OCI-M2 (cell line): ENCODE measurements around the gene MBNL2.

Source experiments
- DNase-seq: peaks from one replicate; lab custom pipeline; 2025; ENCODE audit not compliant: unreplicated experiment; lab: John Stamatoyannopoulos, UW

MBNL2 gene

DNA sequence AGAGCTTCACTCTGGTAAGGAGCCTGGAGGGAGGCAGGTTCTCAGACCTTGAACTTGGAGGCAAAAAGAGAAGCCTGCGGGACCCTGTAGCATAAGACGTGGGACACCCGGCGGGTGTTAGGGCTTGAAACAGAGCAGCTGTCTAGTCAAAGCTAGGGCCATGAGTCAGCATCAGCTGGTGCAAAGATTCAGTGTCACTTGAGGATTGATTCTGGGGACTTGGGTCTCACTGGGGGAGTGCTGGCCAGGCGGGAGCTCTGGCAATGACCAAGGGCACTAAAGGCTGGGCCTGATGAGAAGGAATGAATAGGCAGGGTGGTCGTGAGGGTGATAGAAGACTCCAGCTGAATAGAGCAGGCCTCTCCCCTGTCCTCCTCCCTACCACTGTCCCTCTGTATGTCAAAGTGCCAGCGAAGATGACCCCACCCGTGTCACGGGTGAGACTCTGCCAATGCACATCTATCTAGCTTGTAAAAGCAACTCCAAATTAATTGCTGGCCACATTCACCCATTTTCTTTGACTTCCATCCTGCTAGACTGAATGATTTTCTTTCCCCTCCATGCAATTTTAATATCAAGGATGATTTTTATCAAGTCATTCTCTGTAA is 97.1 kb downstream of the MBNL2 start:
- no peak for DNase-seq

DNA sequence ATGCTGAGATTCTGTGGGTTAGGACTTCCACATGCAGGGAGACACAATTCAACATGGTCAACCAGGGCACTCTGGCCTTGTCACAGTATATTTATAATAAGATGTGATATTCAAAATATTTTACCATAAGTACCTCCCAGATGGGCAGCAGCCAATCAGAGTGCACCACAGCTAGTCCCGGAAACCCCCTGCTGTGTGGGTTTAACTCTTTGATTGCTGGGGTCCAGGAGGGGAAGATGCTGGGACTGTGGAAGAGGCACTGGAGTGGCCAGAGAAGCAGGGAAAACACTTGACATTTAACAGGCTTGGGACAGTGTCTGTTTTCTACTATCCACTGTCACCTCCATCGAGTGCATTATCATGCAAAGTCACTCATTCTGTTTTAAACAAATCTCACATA is 99.0 kb downstream of the MBNL2 start:
- DNase-seq = no peak

DNA sequence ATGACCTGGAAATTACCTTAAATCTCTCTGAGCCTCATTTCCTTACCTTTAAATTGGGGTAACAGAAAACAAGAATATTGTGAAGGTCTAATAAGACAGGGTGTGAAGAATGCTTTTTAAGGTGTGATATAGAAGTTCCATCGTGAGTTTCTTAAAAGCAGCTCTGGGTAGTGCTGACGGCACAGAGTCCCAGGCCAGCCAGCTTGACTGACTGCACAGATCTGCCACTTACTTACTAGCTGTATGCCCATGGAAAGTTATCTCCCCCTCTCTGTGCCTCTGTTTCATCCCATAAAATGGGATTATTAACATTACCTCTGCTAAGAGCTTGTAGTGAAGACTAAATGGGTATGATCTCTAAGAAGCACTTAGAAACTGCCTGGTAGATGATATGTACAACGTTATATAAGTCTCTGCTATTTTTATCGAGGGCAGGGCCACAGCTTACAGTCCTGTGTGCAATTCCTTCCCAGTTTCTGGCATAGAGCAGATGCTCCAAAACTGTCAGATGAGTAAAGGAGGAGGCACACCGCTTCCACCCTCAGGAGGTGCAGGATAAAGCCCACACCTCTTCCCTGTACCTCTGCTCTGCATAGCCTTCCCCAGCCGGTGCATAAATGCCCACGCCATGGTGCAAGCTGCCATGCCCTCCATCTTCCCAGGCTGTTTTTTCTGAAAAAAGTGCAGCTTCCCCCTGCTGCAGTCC is 99.6 kb downstream of the MBNL2 start:
- no peak for DNase-seq

DNA sequence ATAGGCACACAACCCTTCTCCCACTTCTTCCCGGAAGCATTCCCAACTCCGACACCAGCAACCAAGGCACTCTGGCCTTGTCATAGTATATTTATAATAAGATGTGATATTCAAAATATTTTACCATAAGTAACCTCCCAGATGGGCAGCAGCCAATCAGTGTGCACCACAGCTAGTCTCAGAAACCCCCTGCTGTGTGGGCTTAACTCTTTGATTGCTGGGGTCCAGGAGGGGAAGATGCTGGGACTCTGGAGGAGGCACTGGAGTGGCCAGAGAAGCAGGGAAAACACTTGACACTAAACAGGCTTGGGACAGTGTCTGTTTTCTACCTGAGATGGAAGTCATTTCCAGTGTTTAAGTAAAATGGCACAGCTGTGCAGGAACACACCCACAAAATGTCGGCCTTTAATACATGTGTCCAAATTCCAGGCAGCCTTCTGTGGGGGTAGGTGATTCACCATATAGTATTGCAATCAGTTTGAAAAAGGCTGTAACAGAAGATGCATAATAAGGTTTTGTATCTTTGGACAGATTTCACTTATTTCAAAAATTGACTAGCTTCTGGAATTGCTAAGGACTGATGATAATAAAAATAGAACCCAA is 100.7 kb downstream of the MBNL2 start:
- no peak for DNase-seq

DNA sequence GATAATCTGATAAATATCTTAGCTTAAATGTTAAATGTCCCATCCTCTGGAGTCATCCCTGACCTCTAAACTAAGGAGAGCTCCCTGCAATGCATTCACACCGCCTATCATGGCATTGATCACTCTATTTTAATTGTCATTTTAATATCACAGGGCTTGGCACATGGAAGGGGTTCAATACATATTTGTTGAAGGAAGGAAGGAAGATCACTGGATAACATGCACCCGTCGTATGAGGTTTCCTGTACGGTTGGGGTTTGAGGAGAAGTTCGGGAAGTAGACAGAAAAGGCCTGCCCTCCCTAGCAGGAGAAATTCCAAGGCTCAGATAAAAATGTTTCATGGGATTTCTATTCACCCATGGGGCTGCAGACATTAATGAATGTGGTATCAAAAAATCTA is 102.0 kb downstream of the MBNL2 start:
- DNase-seq = no peak

DNA sequence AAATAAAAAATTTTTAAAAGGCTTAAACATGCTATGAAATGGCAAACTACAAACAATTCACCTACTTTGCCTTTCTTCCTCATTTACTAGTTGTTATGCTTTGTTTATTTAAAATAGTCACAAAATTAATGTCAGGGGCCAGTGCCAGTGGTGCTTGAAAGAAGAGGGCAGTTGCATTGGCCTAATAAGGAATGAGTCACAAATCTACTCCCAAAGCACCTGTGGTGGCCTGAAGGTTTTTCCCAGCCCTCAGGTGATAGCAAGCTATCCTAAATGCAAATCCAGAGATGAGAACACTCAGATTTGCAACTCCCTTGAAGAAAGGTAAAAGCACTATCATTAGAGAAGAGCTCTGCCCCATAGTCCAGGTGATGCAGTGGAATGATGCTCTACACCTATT is 103.6 kb downstream of the MBNL2 start:
- DNase-seq = no peak

DNA sequence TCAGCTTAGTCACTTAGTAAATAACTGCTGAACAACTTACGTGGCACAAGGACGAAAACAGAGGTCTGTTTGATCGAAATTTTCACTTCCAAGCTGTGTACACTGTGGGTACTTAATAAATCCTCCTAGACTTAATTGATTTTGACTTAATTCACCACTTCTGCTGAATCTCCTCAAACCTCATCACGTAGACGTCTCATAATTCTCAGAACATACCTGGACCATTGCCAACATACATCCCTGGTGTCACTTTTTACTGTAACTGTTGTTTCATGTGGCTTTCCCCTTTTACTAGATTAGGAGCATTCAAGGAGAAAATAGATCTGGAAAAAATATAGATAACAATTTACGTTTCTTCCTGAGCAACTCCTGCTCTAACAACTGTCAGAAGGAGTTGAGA is 105.0 kb downstream of the MBNL2 start:
- no peak for DNase-seq

DNA sequence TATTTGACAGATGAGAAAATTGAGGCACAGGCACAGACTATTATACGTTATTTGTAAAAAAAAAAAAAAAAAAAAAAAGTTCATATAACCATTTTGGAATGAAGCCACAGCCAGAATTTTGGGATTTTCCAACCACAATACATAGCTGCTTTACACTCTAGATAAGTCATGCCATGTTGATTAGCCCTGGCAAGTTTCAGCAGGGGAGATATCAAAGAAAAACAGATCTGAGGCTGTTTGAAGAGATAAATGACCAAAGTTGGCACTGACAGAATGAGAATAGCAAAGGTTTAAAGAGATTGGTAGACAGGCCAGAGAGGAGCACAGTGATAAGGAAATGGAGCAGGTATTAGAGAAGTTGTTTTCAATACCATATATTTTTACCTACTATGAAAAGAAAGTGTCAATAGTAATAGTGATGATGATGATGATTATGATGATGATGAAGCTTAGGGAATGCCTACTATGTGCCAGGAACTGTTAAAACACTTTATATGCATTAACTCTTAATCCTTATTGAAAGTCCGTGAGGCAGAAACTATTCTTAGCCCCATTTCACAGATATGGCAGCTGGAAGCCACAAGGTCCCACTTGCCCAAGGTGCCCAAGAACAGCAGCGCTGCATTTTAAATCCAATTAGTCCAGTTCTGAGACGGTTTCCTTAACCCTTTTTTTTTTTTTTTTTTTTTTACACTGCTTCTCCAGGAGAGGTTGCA is 105.5 kb downstream of the MBNL2 start:
- peak; percentile 51 for DNase-seq

DNA sequence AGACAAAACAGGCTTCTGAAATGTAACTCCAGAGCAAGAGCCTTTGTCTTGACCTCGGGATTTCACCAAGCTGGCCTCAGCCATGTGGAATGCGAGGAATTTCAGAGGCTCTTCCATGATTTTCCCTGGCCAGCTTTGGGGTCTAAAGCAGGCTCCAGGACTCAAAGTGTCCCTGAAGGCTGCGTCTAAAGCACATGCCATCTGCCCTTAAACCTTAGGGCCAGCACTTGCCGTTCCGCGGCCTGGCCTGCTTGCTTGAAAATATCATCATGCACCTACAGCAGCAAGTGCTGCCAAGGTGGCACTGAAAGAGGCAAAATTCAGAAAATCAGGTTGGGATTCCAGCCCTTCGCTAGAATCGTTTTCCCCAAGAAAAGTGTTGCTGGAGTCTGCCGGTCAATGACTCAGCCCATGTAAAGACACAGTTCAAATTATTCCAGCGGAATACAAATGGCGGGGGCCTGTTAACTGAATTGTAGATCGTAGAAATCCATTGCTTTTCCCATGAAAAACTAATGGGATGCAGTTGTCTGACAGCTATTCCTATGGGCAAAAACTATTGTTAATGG is 106.2 kb downstream of the MBNL2 start:
- no peak for DNase-seq

DNA sequence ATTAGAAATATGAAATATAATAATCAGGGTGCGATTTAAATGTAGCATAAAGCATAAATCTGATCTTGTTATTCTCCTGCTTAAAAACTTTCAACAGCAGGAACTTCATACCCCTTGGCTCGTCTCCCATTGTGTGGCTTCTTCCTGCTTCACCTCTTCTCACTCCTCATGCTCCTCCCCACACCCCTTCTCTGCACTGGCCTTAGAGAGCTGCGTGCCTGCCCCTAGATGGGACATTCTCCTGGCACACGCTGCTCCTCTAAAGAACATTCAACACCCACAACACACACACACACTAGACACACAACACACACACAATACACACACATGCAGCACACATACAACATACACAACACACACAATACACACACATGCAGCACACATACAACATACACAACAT is 107.2 kb downstream of the MBNL2 start:
- no peak for DNase-seq

DNA sequence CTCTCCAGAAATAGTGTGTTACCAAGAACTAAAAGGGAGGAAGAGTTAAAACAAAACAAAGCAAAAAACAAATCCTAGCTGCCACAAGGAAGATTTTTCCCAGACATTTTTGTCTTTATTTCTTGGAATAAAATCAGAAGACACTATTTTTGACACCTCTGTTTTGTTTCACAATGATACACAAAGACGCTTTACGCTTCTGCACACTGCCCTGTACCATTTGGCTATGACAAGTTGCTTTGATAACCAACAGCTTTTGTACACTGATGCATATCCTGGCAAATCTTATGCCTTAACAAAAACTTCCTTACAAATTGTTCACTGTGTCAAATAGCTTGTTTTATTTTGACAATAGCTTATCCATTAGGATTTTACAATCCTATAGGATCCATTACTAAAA is 108.3 kb downstream of the MBNL2 start:
- DNase-seq = no peak

DNA sequence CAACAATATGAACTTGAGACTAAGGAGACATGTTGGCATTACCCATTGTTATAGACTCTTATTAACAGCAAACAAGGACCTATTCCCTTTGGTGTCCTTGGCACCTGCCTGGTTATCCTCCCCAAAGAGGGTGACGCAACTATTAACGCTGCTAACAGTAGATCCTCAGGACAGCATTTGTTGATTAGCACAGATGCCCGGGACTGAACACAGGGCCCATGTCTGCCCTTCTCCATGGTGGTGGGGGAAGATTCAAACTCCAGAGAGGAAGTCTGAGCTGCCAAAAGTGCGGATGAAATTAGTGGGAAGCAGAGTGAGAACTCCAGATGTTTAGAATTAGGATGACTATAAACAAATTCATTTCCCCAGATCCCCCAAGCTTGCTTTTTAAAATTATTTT is 110.6 kb downstream of the MBNL2 start:
- DNase-seq = no peak

DNA sequence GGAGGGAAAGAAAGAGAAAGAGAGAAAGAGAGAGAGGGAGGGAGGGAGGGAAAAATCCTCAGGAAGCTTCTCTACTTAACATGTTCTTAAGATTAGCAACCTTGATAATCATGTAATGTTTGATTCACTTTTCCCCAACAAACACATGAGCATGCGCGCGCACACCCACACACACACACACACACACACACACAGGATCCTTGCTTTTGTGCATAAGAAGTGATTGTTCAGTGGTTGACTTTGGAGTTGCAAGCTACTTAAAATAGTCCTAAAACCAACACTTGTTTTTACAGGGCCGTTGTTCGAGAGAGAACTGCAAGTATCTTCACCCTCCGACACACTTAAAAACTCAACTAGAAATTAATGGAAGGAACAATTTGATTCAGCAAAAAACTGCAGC is 111.8 kb downstream of the MBNL2 start:
- DNase-seq = no peak

DNA sequence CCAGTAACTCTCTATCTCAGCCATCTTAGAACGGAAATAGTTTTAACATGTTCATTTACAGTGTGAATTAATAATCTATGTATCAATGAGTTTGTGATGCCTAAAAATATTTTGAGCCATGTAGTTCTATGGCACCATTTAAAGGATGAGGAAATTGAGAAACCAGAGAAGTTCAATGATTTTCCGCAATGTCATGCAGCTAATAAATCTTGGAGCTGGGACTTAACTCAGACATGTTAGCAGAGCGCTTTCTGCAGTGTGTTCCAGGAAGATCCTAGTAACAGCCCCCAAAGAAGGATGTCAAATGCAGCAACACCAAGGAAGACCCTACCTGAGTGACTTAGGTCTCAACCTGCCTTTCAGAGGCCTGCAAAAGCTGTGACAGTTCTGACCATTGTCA is 112.6 kb downstream of the MBNL2 start:
- no peak for DNase-seq

DNA sequence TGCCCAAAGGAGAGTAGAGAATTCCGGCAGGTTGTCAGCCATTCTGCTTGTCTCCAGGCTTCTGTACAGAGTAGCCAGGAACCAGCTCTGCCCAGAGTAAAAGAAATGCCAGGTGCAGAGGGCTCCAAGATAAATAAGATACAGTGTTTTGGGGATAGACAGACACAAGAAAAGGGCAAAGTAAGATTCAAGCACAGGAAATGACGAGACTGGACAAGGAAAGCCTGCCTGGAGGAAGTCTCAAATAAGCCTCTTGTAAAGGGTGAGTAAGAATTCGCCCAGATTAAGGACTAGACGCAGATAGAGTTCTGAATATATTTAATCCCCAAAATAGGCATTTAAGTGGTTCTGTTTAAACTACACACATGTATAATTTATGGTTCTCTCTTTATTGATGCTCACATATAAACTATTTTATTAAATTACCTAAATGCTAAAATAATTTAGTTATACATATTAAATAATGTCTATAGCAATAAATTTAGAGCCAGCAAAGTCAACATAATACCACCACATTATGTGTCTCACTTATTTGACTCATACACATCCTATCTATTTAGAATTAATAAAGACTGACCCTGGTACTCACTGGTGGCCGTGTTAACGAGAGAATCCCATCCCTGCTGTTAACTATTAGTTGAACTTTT is 113.5 kb downstream of the MBNL2 start:
- no peak for DNase-seq

DNA sequence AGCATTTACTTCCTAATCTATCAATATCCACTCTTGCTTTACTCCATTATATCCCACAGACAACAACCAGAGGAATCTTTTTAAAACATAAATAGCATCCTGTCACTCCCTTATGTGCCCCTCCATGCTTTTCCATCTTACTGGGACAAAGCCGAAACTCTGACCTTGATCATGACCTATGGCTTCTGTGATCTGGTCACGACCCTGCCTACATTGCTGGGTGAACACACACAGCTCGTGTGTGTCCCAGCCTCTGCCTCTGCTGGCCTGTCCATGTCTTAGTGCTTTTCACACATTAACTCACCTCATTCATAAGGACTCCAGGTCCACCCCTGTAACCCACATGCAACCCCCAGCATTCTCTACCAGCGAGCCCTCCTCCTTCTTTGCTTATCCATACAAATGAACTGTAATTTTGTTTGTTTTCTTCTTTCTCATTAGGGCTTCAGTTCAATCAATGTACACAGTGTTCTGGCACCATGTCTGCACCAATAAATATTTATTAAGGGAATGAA is 115.9 kb downstream of the MBNL2 start:
- DNase-seq = no peak

DNA sequence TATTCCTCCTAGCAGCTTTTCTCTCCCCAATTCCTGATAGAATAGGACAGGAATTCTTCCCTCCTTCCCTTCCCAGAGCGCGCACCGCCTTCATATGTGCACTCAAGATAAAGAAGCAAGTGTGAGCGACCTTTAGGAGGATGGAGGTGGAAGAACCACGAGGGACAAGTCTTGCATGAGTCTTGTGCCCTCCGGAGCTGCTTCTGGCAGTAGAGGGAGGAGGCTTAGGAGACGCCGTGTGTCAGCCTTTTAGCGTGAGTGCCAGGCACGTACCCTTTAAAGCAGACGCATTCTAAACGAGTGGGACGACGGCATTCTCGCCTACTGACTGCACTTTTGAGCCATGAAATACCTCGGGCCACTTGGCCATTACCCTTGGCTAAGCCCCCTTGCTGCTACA is 116.4 kb downstream of the MBNL2 start:
- DNase-seq = no peak

DNA sequence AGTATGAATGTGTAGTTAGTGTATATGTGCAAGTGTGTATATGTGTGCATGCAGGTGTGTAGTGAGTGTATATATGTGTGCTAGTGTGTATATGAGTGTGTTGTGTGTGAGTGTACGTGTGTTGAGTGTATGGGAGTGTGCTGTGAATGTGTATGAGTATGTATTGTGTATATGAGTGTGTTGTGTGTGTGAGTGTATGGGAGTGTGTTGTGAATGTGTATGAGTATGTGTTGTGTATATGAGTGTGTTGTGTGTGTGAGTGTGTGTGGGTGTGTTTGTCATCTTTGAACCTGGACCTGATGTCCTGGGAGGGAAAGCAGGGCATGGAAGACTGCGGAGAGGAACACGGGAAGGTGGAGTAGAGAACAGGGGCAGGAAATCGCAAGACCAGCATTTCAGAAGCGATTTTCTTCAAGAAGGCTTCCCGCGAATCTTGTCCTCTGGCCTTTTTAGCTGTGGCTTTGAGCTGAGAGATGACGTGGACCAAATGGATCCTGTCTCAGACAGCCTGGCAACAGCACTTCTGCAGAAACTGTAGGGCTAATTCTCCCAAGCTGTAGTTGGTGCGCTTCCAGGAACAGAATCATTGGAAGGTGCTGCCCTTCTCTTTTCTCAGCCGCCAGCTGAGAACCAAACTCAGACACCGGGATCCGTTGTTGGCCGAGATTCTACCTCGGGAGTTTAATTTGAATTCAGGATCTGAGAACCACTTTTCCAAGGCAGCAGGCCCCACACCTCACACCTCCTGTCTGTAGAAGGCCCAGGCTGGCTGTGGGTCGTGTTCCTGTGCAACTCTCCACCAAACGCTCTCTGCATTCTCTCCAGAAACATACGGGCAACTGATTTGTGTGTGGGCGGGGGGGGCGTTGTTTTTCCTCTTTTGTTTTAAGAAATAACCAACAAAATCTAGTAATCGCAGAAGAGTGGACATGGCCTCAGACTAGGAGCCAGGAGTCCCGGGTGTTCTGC is 117.2 kb downstream of the MBNL2 start:
- DNase-seq = no peak

DNA sequence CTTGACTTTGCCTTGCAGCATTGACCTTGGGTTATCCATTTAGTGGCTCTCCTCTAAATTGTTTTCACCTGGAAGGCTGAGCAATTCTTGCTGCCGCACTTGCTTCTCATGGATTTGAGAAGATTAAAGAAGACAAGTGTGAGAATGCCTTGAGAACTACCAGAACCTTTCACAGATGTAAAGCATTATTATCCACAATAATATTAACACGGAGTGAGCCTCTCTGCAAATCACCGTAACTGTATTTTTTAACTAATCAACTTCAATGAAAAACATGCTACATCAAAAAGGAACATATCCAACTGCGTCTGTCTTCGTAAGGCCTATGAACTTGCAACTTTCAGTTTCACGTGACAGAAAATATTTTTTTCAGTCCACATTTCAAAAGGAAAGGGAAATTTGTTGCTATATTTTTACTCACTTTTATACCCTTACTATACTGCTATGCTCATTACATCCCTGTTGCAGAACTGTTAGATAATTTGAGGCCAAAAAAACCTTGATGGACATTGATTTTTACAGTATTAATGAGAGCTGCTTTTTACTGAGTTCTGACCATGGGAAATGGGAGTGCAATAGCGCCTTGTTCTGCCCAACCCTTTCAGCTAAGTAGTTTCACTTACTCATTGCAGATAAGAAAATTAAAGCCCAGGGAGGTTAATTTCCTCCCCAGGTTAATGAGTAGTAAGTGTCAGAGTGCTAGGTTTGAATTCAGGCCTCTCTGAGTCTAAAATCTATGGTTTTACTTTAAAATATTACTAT is 118.0 kb downstream of the MBNL2 start:
- DNase-seq = no peak
